HG02798 (cell line): Measurements from ENCODE around the gene SATB1.

ENCODE experiments used
- ATAC-seq: cut with Tn5 transposase; IDR thresholded peaks from one replicate; pipeline ENCODE4 v1.9.1; 2021; ENCODE audit warnings: mild to moderate bottlenecking; ENCODE audit not compliant: unreplicated experiment, poor library complexity

Gene SATB1

DNA sequence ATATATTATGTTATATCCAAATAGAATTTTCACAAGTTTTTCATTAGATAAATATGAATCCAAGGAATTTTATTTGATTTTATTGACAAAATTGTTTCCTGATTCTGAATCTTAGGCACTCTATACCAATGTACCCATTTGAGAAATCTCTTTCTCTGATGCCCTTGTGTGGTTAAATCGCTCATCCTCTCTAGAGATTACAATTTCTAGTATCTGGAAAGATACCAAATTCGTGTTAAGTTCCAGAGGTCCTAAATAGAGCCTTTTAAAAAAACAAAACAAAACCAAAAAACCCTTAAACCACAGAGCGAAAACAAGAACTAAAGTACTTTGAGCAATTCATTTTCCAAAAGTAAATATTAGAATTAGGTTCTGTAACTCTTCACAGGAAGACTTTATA is 20.0 kb downstream of the SATB1 start:
- ATAC-seq, result no peak

DNA sequence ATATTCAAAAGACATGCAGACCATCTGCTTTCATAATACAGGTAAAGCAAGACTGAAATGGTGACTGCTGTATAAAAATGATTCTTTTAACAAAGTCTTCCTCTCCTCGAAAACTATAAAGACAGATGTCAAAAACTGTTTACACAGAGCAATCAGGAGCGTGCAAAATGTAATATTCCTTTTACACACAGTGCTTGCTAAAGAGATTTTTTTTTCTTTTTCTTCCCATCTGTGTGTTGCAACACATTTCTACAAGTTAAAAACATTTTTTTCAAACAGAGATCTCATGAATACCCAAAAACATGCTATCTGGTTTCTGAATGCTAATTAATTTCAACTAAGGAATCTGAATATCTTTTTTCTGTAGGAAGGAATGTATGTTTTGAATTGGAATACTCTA is 22.1 kb downstream of the SATB1 start:
- ATAC-seq, result no peak

DNA sequence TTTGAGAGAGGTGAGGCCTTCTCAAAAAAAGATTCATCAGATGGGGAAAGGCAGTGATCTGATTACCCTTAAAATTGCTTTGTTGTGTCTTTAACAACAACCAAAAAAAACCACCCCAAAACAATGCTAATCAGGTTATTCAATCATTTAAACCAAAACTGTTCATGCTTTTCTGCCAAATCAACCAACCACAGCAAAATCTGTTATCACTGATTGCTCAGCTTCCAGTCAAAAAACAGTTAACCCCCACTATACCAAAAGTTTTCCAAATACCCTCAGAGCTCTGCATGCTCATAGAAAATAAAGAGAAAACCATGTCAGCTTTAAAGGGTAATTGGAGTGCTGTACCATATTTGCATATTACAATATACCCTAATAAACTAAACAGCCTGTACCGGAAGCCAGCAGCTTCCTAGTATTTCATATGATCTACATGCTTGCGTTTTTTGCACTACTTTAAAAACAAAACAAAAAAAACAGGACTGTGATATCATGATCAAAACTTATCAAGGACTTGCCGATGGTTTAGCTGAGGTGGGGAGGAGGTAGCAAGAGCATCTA is 22.8 kb downstream of the SATB1 start:
- ATAC-seq, result no peak

DNA sequence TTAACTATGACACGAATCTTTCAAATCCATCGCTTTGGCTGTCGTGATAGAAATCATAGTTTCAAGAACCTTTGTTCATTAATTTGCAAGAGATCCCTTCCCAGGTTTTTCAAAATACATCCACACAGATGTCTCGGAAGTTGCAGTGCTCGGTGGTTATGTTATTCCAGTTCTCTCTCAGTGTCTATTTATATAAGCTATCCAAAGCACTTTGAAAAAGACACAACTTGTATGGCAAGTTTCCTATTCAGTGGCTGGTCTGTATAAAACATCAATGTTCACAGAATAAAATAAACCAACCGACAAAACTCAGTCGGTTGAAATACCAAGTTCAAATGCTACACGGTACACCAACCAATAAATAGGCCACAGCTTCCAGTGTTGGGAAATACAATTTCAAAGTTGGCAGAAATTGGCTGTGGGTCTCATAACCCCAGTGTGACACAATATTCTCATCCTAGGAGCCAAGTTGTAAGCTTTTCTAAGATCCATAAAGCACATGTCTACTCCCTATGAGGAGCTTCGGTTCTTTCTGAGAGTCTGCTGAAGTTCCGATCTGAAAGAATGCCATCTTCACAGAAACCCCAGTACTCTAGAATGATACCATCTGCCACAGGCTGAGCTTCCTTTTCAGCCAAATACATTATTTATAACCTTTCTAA is 23.7 kb downstream of the SATB1 start:
- no peak for ATAC-seq

DNA sequence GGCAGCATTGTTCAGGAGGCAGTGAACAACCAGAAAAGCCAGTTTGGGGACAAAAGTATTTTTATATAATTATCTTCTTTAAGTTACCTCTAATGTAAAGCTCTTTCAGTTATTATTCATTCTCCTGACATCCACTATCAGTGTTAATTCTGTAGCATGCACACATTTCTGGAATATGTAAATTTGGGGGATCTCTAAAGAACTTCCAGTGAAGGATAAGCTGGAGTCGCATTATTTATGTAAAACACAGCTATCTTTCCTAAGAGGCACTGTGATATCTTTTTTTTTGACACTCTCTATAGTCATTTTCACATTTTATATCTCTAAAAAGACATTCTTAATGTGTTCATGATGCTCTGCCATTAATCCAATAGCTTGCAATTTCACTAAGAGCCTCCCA is 26.7 kb downstream of the SATB1 start:
- ATAC-seq, result no peak

DNA sequence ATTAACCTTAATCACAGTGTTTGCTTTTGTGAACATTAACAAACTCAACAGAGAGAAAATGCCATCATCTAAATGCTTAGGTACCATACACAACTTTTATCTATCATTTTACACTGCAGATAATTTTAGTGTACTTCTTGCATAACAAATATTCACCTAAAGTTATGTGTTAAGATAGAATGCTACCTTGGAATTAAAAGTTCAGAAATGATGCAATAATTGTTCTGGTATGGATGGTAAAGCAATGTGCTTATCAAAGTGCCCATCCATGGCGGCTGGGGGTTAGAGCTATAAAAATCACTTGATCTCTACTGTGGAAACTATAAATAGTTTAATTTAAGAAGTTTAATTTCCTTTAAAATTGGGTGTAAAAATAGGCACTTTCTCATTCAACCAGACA is 28.7 kb downstream of the SATB1 start:
- ATAC-seq, result no peak

DNA sequence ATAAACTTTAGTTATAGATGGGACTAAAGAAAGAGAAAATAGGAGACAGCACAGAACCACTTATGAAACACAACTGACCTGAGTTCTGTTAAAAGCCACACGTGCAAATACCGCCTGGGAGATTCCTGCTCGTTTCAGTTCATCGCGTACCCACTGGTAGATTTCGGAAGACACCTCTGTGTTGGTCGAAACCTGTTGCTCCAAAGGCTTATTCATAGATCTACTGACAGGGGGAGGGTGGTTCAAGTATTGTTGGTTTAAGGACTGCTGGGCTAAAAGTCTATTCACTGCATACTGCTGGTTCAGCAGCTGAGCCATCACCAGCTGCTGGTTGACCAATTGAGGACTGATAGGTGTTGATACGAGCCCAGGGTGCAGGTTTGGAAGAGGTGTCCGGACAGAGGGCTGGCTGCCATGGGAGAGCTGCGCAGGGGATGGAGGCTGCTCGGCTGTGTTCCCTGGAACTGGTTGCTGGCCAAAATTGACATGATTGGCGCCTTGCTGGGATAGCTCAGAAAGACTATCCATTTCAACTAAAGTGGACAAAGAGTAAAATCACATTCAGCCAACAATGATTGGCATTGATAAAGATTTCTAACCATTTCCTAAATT is 30.6 kb downstream of the SATB1 start:
- ATAC-seq, result no peak

DNA sequence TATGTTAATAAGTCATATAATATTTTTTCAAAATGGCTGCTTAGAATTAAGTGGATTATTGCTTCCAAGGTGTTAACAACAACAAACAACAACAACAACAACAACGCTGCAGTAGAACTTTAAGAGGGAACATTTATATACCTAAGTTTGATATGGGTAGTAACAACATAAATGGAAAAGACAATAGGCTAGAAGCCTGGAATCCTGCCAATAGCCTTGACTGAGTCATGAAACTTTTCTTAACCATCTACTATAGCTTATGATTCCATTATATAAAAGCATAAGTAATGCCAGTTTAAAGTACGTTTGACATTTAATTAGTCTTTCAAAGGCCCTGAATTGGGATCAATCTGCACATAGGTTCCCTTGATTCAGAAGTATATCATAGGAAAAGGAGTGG is 31.2 kb downstream of the SATB1 start:
- ATAC-seq, result no peak

DNA sequence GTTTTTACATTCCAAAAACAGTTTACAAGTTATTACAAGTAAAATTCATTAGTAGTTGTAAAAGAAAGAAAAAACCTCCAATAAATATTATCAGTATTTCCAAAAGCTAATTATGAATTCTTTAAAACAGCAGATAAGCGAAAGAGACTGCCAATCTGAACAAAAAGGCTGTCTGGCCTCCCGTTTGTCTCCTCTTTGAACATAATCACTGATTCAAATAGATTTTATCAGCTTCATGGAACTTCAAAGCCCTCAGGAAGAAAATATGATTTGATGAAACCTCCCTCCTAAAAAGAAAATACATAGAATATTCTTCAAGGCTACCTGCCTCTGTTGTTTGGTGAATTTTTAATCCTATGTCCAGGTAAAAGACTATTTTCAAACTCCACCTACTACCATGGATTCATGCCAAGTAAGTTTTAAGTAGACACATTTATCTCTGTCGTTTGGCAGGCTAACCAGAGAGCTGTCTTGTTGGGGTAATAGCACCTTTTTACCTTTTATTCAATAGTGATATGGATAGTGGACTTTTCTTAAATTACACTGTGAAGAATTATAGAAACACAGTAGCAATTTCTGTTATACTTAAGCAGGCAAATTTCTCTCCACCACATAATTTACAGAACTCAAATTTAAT is 35.0 kb downstream of the SATB1 start:
- ATAC-seq, result no peak

DNA sequence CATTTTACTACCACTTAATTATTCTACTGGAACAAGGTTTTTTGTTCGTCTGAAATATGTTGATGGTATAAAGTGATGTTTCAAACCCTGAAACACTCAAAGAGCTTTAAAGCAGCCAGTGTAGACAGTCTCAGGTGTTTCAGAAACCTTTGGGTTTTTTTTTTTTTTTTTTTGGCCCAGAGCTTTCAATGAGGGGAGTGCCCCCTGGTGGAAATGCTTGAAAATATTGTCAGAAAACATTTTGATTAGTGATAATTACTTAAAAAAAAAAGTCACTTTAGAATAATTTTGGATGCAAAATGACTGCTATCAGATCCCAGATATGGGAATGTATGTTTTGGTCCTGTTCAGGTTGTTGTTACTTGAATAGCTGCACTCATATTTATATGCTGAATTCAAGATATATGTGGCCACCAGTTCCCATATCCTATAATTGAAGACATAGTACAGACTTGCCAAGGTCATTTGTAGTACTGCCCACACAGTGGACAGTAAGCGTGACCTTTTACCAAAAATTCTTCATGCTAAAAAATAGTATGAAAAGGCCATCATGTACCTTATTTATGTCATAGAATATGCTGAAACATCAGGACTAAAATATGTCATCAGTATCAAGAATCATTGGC is 35.9 kb downstream of the SATB1 start:
- ATAC-seq, result no peak

DNA sequence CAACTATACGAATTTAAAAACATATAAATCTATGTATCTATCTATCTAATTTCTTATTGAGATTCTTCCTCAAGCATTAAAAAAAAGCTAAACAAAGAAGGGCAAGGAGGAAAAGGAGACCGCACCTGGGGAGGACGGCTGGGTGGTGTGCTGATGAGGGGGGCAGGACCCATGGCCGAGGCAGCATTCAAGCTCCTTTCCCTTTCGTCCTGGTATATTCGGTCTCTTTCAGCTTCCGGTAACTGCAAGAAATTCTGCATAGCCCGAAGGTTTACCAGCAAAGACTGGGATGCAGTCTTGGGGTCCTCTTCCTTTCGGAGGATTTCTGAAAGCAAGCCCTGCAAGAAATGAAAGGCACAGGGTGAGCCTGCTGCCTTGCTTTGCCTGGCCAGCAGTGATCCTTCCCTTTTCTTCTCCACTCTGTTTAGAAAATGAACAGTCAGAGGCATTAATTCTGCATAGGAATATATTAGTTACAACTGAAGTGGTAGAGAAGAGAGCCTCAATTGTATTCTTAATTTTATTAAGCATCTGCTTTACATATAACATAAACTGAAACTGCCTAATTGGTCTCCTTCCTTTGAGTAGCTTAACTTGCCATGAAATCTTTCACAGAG is 38.8 kb downstream of the SATB1 start:
- no peak for ATAC-seq

DNA sequence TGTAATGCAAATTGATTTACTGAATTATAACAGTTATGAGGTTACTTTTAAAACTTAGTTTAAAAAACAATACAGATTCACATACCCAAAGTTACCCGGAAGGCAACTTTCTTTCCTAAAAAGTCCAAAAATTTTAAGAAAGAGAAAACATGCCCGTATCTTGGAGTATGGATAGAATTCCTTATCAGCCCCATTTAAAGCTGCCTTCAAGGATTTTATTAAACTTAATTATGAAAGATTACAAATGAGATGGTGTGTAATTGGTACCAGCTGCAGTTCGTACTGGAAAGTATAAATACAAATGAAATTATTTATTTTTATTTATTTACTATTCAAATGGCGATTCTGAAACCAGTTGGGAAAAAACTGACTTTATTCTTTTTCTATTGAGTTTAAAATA is 39.4 kb downstream of the SATB1 start:
- ATAC-seq, result no peak

DNA sequence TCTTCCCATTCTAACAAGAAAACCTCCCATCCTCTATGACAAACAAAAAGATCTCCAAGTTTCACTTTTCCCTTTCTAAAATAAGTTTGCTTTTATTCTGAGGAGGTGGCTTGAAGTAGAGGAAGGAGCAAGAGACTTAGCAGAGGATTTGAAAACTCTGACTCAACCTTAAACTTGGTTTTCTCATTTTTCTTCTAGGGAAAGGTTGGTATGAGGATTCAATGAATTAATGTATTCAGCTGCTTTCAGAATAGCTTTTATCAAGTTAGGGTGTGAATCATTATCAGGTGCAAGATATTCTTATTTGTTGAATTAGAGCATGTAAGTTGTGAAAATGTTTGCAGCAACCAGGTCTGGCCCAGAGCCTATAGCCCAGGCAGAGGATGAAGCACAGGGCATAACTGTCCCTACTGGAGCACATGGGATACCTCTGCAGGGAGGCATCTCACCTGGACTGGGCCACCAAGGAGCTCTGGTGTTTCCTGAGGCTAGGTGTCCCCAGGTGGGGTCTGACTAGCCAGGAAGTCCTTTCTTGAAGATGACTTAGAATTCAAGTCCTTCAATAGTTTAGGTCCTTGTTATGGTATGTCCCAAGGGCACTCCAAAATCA is 42.3 kb downstream of the SATB1 start:
- ATAC-seq, result no peak

DNA sequence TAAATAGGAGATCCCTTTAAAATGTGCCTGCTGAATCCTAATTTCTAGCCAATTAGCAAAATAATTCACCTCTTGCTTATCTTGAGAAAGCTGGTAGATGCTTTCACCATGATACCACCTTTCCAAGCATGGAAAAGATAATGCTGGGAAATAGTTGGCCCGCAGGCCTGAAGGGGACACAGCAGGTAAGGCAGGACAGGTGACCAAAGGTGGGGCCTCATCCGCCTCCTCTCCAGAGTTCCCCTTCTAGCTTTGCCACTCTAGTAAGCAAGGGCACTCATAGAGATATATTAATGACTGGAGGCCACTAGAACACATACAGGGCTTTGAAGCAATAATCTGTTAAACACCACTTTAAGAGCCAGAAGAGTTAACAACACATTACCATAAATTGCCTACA is 45.5 kb downstream of the SATB1 start:
- no peak for ATAC-seq

DNA sequence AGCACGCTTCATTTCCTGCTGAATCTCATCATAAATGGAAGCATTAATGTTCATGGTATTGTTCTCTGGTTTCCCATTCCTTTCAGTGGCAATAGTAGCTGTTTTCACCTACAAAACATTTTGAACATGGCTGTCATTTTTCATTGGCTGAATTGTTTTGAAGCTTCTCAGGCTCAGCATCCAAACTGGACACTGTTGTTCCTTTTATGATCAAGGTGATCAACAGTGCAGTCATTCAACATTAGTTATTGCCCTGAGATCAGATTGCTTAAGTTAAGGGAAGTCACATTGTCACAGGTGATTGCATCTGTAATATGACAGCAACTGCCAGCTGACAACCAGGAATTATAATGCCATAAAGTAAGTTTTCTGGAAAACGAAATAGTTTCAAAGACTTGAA is 46.9 kb downstream of the SATB1 start:
- ATAC-seq, result no peak

DNA sequence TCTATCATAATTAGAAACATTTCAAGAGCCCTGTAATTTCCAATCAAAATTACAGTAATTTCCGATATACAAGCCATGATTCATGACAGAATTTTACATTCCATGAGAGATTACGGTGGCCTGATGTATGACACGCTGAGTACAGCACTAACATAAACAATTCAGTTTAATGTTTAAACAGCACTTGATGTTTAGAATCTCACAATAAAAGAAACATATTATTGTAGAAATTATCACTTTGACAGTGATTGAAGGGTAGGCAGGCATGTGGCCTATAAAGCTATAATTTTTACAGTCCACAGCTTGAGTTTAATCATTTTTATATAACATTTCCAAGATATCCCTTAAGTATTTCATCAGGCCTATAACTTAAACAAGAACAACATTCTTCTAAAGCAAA is 48.5 kb downstream of the SATB1 start:
- no peak for ATAC-seq

DNA sequence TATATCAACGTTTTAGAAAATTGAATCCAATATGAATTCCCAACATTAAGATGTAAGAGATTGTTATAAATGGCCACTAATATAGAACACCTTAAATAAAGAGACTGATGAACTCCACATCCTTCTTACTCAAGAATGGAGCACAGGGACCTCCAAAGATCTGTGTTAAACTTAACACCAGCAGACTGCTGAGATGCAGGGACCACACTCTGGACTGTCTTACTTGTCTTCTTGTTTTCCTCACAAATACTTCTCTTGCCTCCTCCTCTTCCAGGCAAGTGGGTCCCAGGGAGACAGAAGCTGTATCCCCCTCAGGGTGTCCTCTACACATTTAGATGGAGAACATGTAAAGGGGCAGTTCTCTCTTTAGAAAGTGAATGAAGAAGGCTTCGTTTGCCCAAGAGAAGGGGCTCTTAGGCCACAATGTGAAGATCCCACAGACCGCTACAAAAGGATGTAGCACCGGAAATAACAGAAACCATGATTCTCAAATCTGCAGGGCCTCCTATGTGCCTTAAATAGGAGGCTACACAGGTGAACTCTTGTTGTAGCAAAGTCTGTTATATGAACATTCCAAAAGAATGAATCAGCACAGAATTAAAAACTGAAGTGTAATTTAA is 52.2 kb downstream of the SATB1 start:
- ATAC-seq, result no peak

DNA sequence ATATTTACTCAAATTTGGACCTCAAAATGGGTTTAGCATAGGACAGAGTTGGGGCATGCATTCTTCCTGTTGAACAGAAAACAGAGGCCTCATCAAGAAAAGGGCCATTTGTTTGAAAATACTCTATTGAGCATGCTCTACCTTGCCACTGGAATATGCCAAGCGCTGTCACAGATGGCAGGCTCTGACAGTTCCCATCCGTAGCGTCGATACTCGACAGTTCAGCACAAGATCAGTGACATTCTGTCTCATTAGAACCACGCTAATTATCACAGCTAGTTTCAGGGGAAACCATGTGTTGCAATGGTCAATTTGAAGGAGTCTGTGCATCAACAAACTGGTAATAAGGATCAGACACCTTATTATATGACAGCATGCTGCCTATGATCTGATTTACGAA is 54.5 kb downstream of the SATB1 start:
- ATAC-seq, result no peak

DNA sequence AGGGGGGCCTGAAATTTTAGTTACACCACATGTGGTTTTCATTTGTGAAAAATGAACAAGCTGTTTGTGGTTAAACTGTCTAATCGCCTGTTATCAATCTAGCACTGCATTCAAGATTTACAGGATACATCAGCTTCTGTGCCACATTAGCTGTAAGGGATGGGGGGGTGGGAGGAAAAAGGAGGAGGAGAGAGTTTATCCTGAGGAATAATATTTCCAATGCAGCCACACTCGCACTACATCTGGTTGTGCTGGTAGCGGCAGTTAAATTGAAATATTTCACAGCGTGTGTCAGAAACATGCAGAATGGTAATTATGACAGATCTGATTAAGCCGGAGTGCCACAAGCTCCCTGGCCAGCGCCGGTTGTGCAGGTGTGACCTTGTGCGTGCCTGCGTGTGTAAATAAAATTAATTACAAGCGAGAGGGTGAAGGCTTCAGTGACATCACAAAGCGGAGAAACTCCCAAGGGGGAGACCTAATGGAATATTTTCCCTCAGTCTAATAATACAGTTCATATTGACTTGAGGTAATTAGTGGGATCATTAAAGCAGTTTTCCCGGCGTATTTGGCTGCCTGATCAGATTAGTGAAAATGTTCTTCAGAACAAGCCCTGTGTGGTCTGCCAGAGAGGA is 55.5 kb downstream of the SATB1 start:
- ATAC-seq, result no peak

DNA sequence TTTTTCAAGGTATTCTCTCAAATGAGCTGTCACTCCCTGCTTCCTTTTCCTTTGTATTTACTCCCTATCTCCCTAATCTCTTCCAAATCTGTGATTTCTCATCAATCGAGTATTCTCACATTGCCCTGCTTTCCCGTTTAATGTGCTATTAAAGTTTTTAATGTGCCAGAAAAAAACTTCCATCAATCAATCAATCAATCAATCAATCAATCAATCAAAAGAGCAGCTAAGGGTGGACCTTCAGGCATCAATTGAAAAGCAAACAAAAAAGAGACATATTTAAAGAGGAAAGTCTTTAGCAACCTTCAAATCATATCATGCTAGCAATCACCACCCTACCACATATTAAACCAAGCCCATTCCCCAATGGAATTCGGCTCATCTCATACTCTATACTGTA is 58.9 kb downstream of the SATB1 start:
- ATAC-seq, result no peak
